Activated B cell treated with CpG ODN at 0.5 μM for 24 hours (primary cell): Measurements from ENCODE around the gene LMTK2. TPM values are rescaled to one million over a fixed set of nuclear protein-coding genes. Genes with fewer than 3 reads are reported as not detected.
A peak's percentile ranks its signal among the peaks of the same experiment; 100 is the strongest.

Experiments used
- ATAC-seq: fragments of 200-7000 bp; cut with Tn5 transposase; one replicate; pipeline ENCODE4 v1.10.0; 2021; ENCODE audit warnings: low read depth, mild to moderate bottlenecking, moderate library complexity
- CTCF ChIA-PET: fragments of 350-600 bp; sonication (Branson Sonifier 250); formaldehyde crosslinking; loops from one replicate; lab custom pipeline; 2021; ENCODE audit warnings: antibody characterized with exemption; lab: Charles Lee
- POLR2A ChIA-PET: fragments of 350-600 bp; sonication (Branson Sonifier 250); formaldehyde crosslinking; loops from one replicate; lab custom pipeline; 2021; ENCODE audit warnings: antibody characterized with exemption; lab: Charles Lee
- DNase-seq: peaks from one replicate; pipeline ENCODE4 v3.0.0; 2022
- H3K27ac Mint-ChIP-seq: one replicate; pipeline ENCODE4 v1.8.0; 2020; ENCODE audit warnings: mixed read lengths
- H3K27me3 Mint-ChIP-seq: one replicate; pipeline ENCODE4 v1.8.0; 2021; ENCODE audit warnings: mixed read lengths
- H3K36me3 Mint-ChIP-seq: one replicate; pipeline ENCODE4 v1.8.0; 2021; ENCODE audit warnings: low read depth, mixed read lengths
- H3K4me1 Mint-ChIP-seq: one replicate; pipeline ENCODE4 v1.8.0; 2021; ENCODE audit warnings: mixed read lengths
- H3K4me3 Mint-ChIP-seq: one replicate; pipeline ENCODE4 v1.8.0; 2020; ENCODE audit warnings: mild to moderate bottlenecking, mixed read lengths
- H3K9me3 Mint-ChIP-seq: one replicate; pipeline ENCODE4 v1.8.0; 2020; ENCODE audit warnings: mixed read lengths
- intact Hi-C: fragments of 100-400 bp; cut with micrococcal nuclease; formaldehyde crosslinking; loops from one replicate; pipeline ENCODE4 v1.15.1; 2024
- total RNA-seq: library from RNA; stranded (reverse); gene quantifications from 2 replicates; pipeline ENCODE4 v1.2.3, GENCODE V29; 2022
- TF ChIP-seq, protein P1 (sequence below): fragments of 200-600 bp; IDR thresholded peaks from one replicate; pipeline ENCODE4 v1.8.0; 2022; ENCODE audit warnings: antibody characterized with exemption, mild to moderate bottlenecking

The LMTK2 gene
- total RNA-seq, 1 donor from 2014 or later = 9.6 TPM

DNA sequence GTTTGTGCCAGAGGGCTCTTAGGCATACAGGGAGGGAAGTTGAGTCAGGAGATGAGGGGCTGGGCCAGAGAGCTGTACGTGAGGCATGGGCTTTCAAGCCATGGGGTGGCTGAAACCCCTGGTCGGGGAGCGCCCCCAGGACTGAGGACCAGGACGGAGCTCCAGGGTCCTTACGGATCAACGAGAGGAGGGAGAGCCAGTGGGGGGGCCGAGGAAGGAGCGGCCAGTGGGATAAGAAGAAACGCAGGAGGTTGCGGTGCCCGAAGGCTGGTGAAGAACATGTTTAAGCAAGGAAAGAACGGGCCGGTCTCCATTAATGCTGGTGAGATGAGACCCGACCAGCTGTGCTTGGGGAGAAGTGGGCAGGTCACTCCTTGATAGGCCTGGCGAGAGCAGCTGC lies 61.0 kb downstream of the LMTK2 start:
- TF ChIP-seq, protein P1, sequence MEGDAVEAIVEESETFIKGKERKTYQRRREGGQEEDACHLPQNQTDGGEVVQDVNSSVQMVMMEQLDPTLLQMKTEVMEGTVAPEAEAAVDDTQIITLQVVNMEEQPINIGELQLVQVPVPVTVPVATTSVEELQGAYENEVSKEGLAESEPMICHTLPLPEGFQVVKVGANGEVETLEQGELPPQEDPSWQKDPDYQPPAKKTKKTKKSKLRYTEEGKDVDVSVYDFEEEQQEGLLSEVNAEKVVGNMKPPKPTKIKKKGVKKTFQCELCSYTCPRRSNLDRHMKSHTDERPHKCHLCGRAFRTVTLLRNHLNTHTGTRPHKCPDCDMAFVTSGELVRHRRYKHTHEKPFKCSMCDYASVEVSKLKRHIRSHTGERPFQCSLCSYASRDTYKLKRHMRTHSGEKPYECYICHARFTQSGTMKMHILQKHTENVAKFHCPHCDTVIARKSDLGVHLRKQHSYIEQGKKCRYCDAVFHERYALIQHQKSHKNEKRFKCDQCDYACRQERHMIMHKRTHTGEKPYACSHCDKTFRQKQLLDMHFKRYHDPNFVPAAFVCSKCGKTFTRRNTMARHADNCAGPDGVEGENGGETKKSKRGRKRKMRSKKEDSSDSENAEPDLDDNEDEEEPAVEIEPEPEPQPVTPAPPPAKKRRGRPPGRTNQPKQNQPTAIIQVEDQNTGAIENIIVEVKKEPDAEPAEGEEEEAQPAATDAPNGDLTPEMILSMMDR = no peak
- H3K4me3 Mint-ChIP-seq = no peak overlapping the region
- ATAC-seq = no peak
- DNase-seq = no peak
- ChIA-PET CTCF (interaction anchor here (0.9 to 10.4 kb wide), 13 partner anchors 10 to 1063 kb away, joined by 3 to 248 read pairs (median 5); partner anchors contain the start of gene LMTK2), POLR2A (interaction anchor here (1.5 to 2.0 kb wide), 2 partner anchors 35 to 146 kb away, joined by 9 to 10 read pairs; no protein-coding TSS in a partner anchor)
- no peaks in the 10 kb centered on the region for H3K9me3 Mint-ChIP-seq
- peaks cover 15% of the 10 kb centered on the region for H3K36me3 Mint-ChIP-seq
- H3K27ac Mint-ChIP-seq = no peak overlapping the region
- H3K4me1 Mint-ChIP-seq = peaks cover 17% of the 10 kb centered on the region
- intact Hi-C loops = loop anchor here (1.0 to 2.0 kb wide), 7 partner anchors 61 to 1063 kb away; partner anchors contain the start of genes ASNS and LMTK2
- H3K27me3 Mint-ChIP-seq = peaks cover 2% of the 10 kb centered on the region

GRCh38 chr7:98168181-98168903 lies 61.7 kb downstream of the LMTK2 start:
- Mint-ChIP-seq H3K4me3 (no peak overlapping the region), H3K36me3 (peaks cover 15% of the 10 kb centered on the region), H3K27me3 (peaks cover 2% of the 10 kb centered on the region), H3K4me1 (peaks cover 10% of the 10 kb centered on the region), H3K9me3 (no peaks in the 10 kb centered on the region), H3K27ac (no peak overlapping the region)
- ATAC-seq (peak; percentile 66), DNase-seq (peak; percentile 34)
- intact Hi-C loops = loop anchor here (1.0 to 2.0 kb wide), 7 partner anchors 62 to 1064 kb away; partner anchors contain the start of genes ASNS and LMTK2
- TF ChIP-seq, protein P1 = peak; percentile 56
- ChIA-PET CTCF (interaction anchor here (0.7 to 10.4 kb wide), 28 partner anchors 10 to 1064 kb away, joined by 3 to 248 read pairs (median 4); partner anchors contain the start of gene LMTK2), POLR2A (interaction anchor here (1.3 to 2.0 kb wide), 3 partner anchors 35 to 147 kb away, joined by 5 to 10 read pairs (median 9); partner anchors contain the start of gene LMTK2)

GRCh38 chr7:98168904-98169621 lies 62.4 kb downstream of the LMTK2 start:
- Mint-ChIP-seq H3K9me3 (no peaks in the 10 kb centered on the region), H3K4me1 (peaks cover 9% of the 10 kb centered on the region), H3K4me3 (no peak overlapping the region), H3K27ac (no peak overlapping the region), H3K27me3 (peaks cover 2% of the 10 kb centered on the region), H3K36me3 (peaks cover 15% of the 10 kb centered on the region)
- intact Hi-C loops = loop anchor here (1.0 to 2.0 kb wide), 7 partner anchors 63 to 1064 kb away; partner anchors contain the start of genes ASNS and LMTK2
- ChIA-PET CTCF (interaction anchor here (0.7 to 10.4 kb wide), 27 partner anchors 9 to 1065 kb away, joined by 3 to 248 read pairs (median 4); partner anchors contain the start of gene LMTK2), POLR2A (interaction anchor here (1.3 to 2.0 kb wide), 3 partner anchors 34 to 147 kb away, joined by 5 to 10 read pairs (median 9); partner anchors contain the start of gene LMTK2)
- TF ChIP-seq, protein P1 = no peak
- DNase-seq (no peak), ATAC-seq (no peak)

DNA sequence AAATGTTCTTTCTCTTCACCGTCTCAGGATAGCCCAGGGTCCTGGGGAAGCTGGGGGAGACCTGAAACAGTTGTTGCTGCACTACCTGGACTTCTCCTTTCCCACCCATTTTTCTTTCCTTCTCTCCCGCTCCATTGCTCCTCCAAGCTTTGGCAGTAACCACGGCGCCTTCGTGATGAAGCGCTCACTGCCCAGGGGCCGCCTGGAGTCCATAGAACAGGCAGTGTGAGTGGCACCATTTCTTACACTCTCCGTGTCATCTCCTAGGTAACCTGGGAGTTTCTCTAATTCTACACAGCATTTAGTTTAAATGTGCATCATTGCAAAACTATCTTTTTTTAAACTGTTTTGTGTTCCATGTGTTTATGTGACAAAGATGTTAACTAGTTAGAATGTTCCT lies 64.3 kb downstream of the LMTK2 start:
- no peak overlapping the region for H3K27ac Mint-ChIP-seq
- H3K36me3 Mint-ChIP-seq = peaks cover 26% of the 10 kb centered on the region
- no peaks in the 10 kb centered on the region for H3K9me3 Mint-ChIP-seq

More for the DNA sequence above, 64.3 kb downstream of the LMTK2 start:
- H3K4me1 Mint-ChIP-seq = peaks cover 9% of the 10 kb centered on the region
- no peak for DNase-seq
- TF ChIP-seq, protein P1 = no peak
- CTCF ChIA-PET = interaction anchor here (1.4 to 10.4 kb wide), 2 partner anchors 65 to 149 kb away, joined by 4 to 248 read pairs; partner anchors contain the start of gene LMTK2
- POLR2A ChIA-PET = no interaction called here
- intact Hi-C loops = no loop called here
- H3K4me3 Mint-ChIP-seq = no peak overlapping the region
- ATAC-seq = no peak
- H3K27me3 Mint-ChIP-seq = no peaks in the 10 kb centered on the region
